Epithelial cell of proximal tubule (primary cell): ENCODE results near the gene STXBP5L. TPM values are rescaled to one million over a fixed set of nuclear protein-coding genes. Genes with fewer than 3 reads are reported as not detected.
"Not testable (repeated sequence)": the region's sequence is repeated elsewhere in the genome, so short reads cannot be mapped to it uniquely, and the experiment has no call there.

Source experiments
- DNase-seq: peaks from one replicate; pipeline ENCODE4 v3.0.0-alpha.2; 2011; ENCODE audit warnings: low read depth
- H3K4me3 ChIP-seq: 2 replicates; pipeline ENCODE4 v1.5.1; 2011; ENCODE audit warnings: low read depth, mild to moderate bottlenecking, low read length
- total RNA-seq: library from RNA; depleted of rRNA; stranded (reverse); fragments of >200 nt; gene quantifications from 2 replicates; pipeline ENCODE4 v1.2.3, GENCODE V29; 2015
- TF ChIP-seq, protein P1 (sequence below): conservative IDR thresholded peaks from 2 replicates; pipeline ENCODE4 v1.5.1; 2012; ENCODE audit warnings: low read depth, mild to moderate bottlenecking, low read length

Gene STXBP5L
- total RNA-seq, 1 donor from 2014 or later: not detected

DNA sequence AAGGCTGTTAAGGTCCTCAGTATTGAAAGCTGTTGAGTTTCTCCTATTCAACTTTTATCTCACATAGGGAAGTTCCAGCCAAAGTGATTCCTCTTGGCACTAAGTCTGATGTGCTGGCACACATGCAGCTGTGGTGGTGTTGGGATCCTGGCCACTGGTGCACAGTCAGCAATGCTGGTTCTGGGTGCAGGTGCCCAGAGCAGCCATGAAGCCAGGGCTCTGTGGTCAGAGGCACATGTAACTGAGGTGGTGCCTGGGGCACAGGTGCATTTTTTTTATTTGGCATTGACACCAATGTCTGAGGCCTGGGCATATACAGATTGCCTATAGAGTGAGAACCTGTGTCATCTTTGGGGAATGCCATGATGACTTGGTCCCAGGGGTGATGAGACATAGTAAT, 366.4 kb downstream of the STXBP5L start:
- TF ChIP-seq, protein P1, sequence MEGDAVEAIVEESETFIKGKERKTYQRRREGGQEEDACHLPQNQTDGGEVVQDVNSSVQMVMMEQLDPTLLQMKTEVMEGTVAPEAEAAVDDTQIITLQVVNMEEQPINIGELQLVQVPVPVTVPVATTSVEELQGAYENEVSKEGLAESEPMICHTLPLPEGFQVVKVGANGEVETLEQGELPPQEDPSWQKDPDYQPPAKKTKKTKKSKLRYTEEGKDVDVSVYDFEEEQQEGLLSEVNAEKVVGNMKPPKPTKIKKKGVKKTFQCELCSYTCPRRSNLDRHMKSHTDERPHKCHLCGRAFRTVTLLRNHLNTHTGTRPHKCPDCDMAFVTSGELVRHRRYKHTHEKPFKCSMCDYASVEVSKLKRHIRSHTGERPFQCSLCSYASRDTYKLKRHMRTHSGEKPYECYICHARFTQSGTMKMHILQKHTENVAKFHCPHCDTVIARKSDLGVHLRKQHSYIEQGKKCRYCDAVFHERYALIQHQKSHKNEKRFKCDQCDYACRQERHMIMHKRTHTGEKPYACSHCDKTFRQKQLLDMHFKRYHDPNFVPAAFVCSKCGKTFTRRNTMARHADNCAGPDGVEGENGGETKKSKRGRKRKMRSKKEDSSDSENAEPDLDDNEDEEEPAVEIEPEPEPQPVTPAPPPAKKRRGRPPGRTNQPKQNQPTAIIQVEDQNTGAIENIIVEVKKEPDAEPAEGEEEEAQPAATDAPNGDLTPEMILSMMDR: no peak
- no peak for DNase-seq
- no peak overlapping the region for H3K4me3 ChIP-seq

DNA sequence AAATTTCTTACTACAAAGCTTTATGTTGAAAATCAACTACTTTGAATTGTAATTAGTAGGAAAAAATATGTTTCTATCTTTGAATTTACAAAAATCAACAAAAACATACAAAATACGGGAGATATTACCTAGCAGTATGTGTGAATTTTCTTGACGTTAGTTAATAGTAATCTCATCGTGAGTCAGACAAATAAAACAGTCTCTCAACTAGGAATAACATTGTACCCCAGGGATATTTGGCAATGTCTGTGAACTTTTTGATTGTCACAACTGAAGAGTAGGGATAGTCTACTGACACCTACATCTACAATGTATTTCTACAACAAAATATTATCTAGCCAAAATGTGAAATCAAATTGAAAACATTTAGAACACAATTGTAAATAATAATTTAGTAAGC, 387.4 kb downstream of the STXBP5L start:
- H3K4me3 ChIP-seq: no peak overlapping the region
- DNase-seq: no peak
- TF ChIP-seq, protein P1: no peak

- no peak for DNase-seq
- H3K4me3 ChIP-seq: no peak overlapping the region
- TF ChIP-seq, protein P1: no peak
These were observed 388.0 kb downstream of the STXBP5L start for GRCh38 chr3:121295979-121296378.

GRCh38 chr3:121324320-121324719, 416.3 kb downstream of the STXBP5L start:
- TF ChIP-seq, protein P1: no peak
- no peak for DNase-seq
- H3K4me3 ChIP-seq: no peak overlapping the region

GRCh38 chr3:121330118-121330517, 422.1 kb downstream of the STXBP5L start:
- no peak for DNase-seq
- TF ChIP-seq, protein P1: no peak
- H3K4me3 ChIP-seq: no peak overlapping the region

GRCh38 chr3:121330634-121331033, 422.6 kb downstream of the STXBP5L start:
- TF ChIP-seq, protein P1: no peak
- no peak for DNase-seq

DNA sequence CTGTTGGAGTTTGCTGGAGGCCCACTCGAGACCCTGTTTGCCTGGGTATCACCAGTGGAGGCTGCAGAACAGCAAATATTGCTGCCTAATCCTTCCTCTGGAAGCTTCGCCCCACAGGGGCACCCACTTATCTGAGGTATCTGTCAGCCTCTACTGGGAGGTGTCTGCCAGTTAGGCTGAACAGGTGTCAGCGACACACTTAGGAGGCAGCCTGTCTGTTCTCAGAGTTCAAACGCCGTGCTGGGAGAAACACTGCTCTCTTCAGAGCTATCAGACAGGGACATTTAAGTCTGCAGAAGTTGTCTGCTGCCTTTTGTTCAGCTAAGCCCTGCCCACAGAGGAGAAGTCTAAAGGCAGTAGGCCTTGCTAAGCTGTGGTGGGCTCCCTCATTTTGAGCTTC, 448.0 kb downstream of the STXBP5L start:
- not testable (repeated sequence) for DNase-seq, H3K4me3 ChIP-seq

More at GRCh38 chr3:121330634-121331033, 422.6 kb downstream of the STXBP5L start:
- H3K4me3 ChIP-seq: no peak overlapping the region
